Coronary artery (tissue), 2 donors: ENCODE results near the gene ST3GAL3.
A peak's percentile ranks its signal among the peaks of the same experiment; 100 is the strongest.

Source experiments
- DNase-seq: peaks from one replicate; pipeline ENCODE4 v3.0.0-alpha.2; 2017; ENCODE audit warnings: low spot score
- H3K27ac ChIP-seq, 2 donors: fragments of 200-600 bp; sonication (generic); one replicate each; pipeline ENCODE4 v1.5.1; 2016 to 2019
- H3K4me3 ChIP-seq: fragments of 200-600 bp; sonication (generic); 2 replicates; pipeline ENCODE4 v1.5.1; 2016; ENCODE audit warnings: mild to moderate bottlenecking, moderate library complexity
- CTCF ChIP-seq: fragments of 200-600 bp; sonication (generic); IDR thresholded peaks from one replicate; pipeline ENCODE4 v1.5.1; 2019; ENCODE audit warnings: antibody characterized with exemption

ST3GAL3 gene

GRCh38 chr1:43669878-43670277, 37.5 kb upstream of the ST3GAL3 start:
- no peak for DNase-seq
- TF ChIP-seq CTCF = no peak
- Histone ChIP-seq H3K27ac (no peak overlapping the region), H3K4me3 (no peak overlapping the region)

GRCh38 chr1:43671193-43671592, 36.1 kb upstream of the ST3GAL3 start:
- no peak for TF ChIP-seq CTCF
- Histone ChIP-seq H3K4me3 (no peak overlapping the region), H3K27ac (no peak overlapping the region)
- DNase-seq = no peak

- DNase-seq = no peak
- no peak for TF ChIP-seq CTCF
- H3K27ac ChIP-seq = peak overlapping the region in 1 of 2 donors; percentile 13
Observed at GRCh38 chr1:43671626-43672330, 35.6 kb upstream of the ST3GAL3 start.

GRCh38 chr1:43673261-43673660, 34.1 kb upstream of the ST3GAL3 start:
- H3K27ac ChIP-seq = no peak overlapping the region
- TF ChIP-seq CTCF = no peak
- H3K4me3 ChIP-seq = no peak overlapping the region
- DNase-seq = no peak

More at GRCh38 chr1:43671626-43672330, 35.6 kb upstream of the ST3GAL3 start:
- no peak overlapping the region for H3K4me3 ChIP-seq

- Histone ChIP-seq H3K27ac (no peak overlapping the region), H3K4me3 (no peak overlapping the region)
- DNase-seq = no peak
- no peak for TF ChIP-seq CTCF
Observed at GRCh38 chr1:43678940-43679339, 28.4 kb upstream of the ST3GAL3 start.

- no peak for TF ChIP-seq CTCF
Observed at GRCh38 chr1:43683560-43683959, 23.8 kb upstream of the ST3GAL3 start.

GRCh38 chr1:43686801-43687200, 20.5 kb upstream of the ST3GAL3 start:
- Histone ChIP-seq H3K27ac (no peak overlapping the region), H3K4me3 (no peak overlapping the region)
- TF ChIP-seq CTCF = no peak
- DNase-seq = no peak

More at GRCh38 chr1:43683560-43683959, 23.8 kb upstream of the ST3GAL3 start:
- no peak overlapping the region for H3K4me3 ChIP-seq
- no peak for DNase-seq
- H3K27ac ChIP-seq = no peak overlapping the region
